ENCODE measurements around the gene CCNE1.

DNA sequence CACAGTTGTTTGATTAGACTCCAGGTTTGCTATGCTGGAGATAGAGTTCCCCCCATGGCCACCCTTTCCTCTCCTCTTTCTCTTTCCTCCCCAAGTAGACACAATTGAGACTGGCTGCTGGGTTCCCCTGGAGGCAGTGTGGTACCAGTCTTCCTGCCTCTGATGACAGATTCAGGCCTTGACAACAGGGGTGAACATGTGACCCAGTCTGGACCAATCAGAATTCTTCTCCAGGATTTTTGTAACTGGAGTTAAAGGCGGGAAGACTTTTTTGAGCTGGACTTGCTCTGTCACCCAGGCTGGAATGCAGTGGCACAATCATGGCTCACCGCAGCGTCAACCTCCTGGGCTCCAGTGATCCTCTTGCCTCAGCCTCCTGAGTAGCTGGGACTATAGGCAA is 48.7 kb downstream of the CCNE1 start:
- TF ChIP-seq, protein P1, sequence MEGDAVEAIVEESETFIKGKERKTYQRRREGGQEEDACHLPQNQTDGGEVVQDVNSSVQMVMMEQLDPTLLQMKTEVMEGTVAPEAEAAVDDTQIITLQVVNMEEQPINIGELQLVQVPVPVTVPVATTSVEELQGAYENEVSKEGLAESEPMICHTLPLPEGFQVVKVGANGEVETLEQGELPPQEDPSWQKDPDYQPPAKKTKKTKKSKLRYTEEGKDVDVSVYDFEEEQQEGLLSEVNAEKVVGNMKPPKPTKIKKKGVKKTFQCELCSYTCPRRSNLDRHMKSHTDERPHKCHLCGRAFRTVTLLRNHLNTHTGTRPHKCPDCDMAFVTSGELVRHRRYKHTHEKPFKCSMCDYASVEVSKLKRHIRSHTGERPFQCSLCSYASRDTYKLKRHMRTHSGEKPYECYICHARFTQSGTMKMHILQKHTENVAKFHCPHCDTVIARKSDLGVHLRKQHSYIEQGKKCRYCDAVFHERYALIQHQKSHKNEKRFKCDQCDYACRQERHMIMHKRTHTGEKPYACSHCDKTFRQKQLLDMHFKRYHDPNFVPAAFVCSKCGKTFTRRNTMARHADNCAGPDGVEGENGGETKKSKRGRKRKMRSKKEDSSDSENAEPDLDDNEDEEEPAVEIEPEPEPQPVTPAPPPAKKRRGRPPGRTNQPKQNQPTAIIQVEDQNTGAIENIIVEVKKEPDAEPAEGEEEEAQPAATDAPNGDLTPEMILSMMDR (conservative IDR thresholded peaks at IDR 0.05; ENCODE audit: low read depth, low read length) = no peak
- TF ChIP-seq EZH2 (IDR thresholded peaks at IDR 0.05; ENCODE audit: borderline replicate concordance, low read depth, low read length, poor library complexity, severe bottlenecking) = no peak

Data from A673 (cell line).